GM12891 (cell line): ENCODE data around the gene GATA6.

ENCODE experiments used
- POLR2A ChIP-seq: IDR thresholded peaks from 2 replicates; pipeline ENCODE4 v1.6.1; 2011; ENCODE audit warnings: low read depth, low read length, control low read depth
- POLR2AphosphoS5 ChIP-seq: IDR thresholded peaks from 2 replicates; pipeline ENCODE4 v1.6.1; 2011; ENCODE audit warnings: low read depth, low read length, control low read depth
- POU2F2 ChIP-seq: IDR thresholded peaks from 2 replicates; pipeline ENCODE4 v1.6.1; 2011; ENCODE audit warnings: low read depth, mild to moderate bottlenecking, control low read depth, low read length, moderate library complexity

DNA sequence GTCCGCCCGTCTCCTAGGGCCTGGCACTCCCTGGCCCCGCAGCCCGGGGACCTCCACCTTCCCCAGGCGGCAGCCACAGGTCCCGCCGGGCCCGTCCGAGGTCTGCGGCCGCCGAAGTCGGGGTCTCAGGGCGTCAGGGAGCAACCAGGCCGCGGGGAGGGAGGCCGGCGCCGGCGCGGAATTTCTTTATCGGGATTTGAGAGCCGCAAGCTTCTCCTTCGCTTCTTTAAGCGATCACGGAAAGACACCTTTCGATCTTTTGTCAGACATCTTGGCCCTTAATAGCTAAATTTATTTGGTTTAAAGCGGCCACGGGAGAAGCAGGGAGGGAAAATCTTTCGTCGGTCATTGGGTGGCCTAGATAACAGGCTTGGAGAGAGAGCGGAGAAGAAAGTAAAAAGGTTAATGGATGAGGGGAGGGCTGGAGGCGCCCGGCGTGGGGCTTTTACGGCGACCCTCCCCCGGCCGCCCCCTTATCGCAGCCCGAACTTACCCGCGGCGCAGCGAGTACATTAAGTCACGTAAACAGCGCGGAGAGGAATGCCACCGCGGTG lies 4.3 kb upstream of the GATA6 start:
- TF ChIP-seq POLR2AphosphoS5 (no peak), POLR2A (no peak), POU2F2 (no peak)
